Measurements from ENCODE around the gene PCDH19.
"Not testable (repeated sequence)": the region's sequence is repeated elsewhere in the genome, so short reads cannot be mapped to it uniquely, and the experiment has no call there.

Gene PCDH19, protein sequence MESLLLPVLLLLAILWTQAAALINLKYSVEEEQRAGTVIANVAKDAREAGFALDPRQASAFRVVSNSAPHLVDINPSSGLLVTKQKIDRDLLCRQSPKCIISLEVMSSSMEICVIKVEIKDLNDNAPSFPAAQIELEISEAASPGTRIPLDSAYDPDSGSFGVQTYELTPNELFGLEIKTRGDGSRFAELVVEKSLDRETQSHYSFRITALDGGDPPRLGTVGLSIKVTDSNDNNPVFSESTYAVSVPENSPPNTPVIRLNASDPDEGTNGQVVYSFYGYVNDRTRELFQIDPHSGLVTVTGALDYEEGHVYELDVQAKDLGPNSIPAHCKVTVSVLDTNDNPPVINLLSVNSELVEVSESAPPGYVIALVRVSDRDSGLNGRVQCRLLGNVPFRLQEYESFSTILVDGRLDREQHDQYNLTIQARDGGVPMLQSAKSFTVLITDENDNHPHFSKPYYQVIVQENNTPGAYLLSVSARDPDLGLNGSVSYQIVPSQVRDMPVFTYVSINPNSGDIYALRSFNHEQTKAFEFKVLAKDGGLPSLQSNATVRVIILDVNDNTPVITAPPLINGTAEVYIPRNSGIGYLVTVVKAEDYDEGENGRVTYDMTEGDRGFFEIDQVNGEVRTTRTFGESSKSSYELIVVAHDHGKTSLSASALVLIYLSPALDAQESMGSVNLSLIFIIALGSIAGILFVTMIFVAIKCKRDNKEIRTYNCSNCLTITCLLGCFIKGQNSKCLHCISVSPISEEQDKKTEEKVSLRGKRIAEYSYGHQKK (N-terminal part only)

DNA sequence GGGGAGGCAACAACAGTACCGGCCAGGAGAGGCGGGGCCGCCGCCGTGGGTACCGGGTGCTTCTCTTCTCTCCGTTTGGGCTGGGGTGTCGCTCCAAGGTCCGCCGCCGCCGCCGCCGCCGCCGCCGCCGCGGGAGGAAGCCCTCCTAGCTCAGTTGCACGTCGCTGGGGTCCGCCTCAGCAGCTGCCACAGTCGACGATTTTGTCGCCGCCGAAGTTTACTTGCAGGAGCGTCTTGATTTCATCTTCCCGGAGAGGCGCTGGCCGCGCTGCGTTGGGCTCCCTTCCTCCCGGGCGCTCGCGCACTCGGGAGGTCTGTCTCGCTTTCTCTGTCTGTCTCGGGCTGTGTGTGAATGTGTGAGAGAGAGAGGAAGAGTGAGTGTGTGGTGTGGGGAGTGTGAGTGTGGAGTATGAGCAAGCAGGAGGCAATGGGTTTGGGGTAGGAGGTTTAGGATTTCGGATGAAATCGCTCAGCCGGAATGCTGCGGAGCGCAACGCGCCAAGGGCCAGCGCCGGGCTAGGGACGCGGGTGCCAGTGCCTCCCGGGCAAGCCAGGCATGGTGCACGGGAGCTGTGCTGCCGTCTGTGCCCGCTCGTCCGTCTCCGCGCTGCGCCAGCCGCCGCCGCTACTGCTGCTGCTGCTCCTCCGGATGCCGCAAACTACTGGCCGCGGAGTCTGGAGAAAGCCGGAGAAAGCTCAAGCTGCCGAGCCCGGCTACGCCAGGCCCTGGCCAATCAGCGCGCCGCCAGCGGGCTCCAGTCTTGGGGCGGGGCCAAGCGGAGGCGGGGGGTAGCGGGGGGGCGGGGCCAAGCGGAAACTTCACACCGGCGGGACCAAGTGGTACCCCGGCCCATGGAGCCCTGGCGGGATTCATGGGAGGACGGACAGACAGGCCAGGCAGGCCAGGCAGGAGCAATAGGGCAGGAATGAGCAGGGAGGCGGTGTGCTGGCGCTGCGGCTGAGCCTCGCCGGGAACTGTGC lies at the start of gene PCDH19:
Gene PCDH19 (minus strand): TSS at position 664 of the 981 bp plus-strand sequence. CDS start 1,676 bp downstream, outside the sequence.
- no peak within 1 kb of the TSS for H3K9ac ChIP-seq
- H3K4me2 ChIP-seq = no peak within 1 kb of the TSS
- H3K36me3 ChIP-seq = no peaks in the 10 kb centered on the region
- H3K9me3 ChIP-seq = peaks cover 43% of the 10 kb centered on the region
- no peak within 1 kb of the TSS for H3K27ac ChIP-seq
- no peak for TF ChIP-seq Cebpa-rat (IDR thresholded peaks at IDR 0.05)
- peaks cover 51% of the 10 kb centered on the region for H3K27me3 ChIP-seq
- no peaks in the 10 kb centered on the region for H4K20me1 ChIP-seq
- H3K4me1 ChIP-seq = no peaks in the 10 kb centered on the region
- H3K4me3 ChIP-seq = no peak within 1 kb of the TSS

DNA sequence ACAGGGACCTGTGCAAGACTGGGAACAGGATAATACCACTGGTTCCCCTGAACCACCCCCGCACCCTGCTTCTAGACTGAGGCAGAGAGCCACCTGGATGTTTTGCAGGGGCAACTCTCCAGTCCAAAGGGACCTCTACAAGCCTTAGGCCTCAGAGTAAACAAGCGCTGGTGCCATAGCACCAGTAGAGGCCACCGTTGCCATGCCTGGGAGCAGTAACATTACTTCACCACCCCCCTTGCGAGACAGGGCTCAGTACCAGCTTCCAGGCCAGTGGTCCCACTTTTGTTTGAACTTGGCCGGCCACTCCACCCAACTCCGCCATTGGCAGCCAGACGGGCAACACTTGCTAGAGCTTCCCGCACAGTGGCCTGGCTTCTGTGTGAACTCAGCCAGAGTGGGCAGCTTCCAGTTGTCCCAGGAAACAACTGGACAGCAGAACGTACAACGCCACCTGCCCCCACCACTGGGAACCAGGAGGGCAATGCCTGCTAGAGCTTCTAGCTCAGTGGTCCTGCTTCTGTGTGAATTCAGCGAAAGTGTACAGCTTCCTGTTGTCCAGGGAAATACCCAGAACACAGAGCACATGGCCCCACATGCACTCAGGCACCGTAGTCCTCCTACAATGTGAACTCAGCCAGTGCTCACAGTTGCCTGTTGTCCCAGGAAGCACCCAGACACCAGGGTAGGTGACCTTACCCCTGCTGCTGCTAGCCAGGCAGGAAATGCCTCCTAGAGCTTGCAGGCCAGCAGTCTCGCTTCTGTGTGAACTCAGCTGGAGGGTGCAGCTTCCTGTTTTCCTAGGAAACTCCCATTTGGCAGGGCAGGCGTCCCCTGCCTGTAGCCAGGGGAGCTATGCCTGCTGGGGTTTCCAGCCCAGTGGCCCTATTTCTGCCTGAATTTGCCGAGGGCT lies 39.9 kb upstream of the PCDH19 start:
- H3K4me1 ChIP-seq = no peaks in the 10 kb centered on the region
- no peaks in the 10 kb centered on the region for H3K36me3 ChIP-seq
- TF ChIP-seq Cebpa-rat (IDR thresholded peaks at IDR 0.05) = no peak
- no peak overlapping the region for H3K27ac ChIP-seq
- no peak overlapping the region for H3K9ac ChIP-seq
- H4K20me1 ChIP-seq = no peaks in the 10 kb centered on the region
- peaks cover 3% of the 10 kb centered on the region; the same call in 1 of the 2 replicates for H3K27me3 ChIP-seq
- no peak overlapping the region for H3K4me2 ChIP-seq
- peaks cover 8% of the 10 kb centered on the region; the same call in 1 of the 2 replicates for H3K9me3 ChIP-seq
- H3K4me3 ChIP-seq = no peak overlapping the region

DNA sequence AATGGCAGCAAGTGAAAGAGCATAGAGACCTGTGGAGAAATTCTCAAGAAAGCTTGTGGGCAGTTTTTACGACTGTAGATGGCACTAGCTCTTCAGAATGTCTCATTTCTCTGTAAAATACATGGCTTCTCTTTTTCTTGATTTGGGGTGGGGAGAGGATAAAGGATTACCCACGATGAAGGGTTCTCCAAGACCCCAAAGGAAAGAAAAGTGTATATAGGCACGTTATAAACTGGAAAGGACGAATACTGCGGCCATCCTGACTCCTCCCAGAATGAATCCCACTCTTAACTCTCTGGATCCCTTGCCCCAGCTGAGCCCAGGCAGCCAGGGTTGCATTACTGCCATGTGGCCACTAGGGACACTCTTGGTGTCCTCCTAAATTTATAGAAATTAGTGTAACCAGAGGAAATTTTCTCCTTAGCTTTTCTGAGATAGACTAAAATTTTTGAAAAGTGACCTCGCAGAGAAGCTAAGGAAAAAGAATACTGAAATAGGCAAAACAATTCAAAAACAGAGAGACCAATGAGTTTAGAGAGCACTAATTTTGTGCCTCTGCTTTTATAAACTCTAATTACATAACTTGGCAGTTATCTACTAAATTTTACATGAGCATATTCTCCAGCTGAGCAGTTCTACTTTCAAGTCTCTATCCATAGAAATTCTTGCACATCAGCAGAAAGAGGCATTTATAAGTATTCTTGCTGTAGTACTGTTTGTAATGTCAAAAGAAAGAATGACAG lies 37.8 kb upstream of the PCDH19 start:
- Histone ChIP-seq H3K9me3 (no peaks in the 10 kb centered on the region), H3K4me3 (no peak overlapping the region)

DNA sequence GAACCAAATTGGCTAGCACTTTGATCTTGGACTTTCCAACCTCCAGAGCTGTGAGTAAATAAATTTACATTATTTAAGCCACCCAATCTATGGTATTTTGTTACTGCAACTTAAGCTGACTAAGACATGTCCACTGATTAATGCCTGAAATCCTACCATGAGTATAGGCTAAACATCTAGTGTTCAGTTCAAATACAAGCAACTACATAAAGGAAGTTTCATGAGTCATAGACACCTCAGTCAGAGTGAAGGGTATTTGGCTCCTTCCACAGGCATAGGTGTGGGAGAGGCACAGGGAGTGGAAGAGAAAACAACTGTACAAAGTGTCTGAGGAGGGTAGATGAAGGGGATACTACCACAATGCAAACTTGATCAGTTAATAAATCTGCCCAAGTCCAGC lies 35.5 kb upstream of the PCDH19 start:
- TF ChIP-seq Cebpa-rat (IDR thresholded peaks at IDR 0.05) = no peak
- H3K4me2 ChIP-seq = no peak overlapping the region
- H3K27ac ChIP-seq = no peak overlapping the region
- H3K4me1 ChIP-seq = no peaks in the 10 kb centered on the region
- no peaks in the 10 kb centered on the region for H3K36me3 ChIP-seq
- H4K20me1 ChIP-seq = no peaks in the 10 kb centered on the region
- H3K9ac ChIP-seq = no peak overlapping the region
- H3K4me3 ChIP-seq = no peak overlapping the region
- no peaks in the 10 kb centered on the region for H3K9me3 ChIP-seq
- H3K27me3 ChIP-seq = no peaks in the 10 kb centered on the region

More for the DNA sequence above, 37.8 kb upstream of the PCDH19 start:
- Histone ChIP-seq H3K4me2 (no peak overlapping the region), H4K20me1 (no peaks in the 10 kb centered on the region), H3K36me3 (no peaks in the 10 kb centered on the region), H3K4me1 (no peaks in the 10 kb centered on the region), H3K9ac (no peak overlapping the region), H3K27me3 (no peaks in the 10 kb centered on the region), H3K27ac (no peak overlapping the region)
- no peak for TF ChIP-seq Cebpa-rat (IDR thresholded peaks at IDR 0.05)

DNA sequence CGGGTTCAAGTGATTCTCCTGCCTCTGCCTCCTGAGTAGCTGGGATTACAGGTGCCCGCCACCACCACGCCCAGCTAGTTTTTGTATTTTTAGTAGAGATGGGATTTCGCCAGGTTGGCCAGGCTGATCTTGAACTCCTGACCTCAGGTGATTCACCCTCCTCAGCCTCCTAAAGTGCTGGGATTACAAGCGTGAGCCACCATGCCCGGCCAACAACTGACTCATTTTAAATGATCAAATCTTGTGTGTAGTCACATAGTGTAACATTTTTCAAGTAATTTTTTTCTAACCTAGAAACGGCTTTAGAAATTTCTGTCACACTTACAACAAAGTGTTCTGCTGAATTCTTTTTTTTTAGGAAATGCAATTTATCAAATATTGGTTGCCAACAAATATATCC lies 31.2 kb upstream of the PCDH19 start:
- not testable (repeated sequence) for H3K4me2 ChIP-seq, H3K9me3 ChIP-seq, H3K9ac ChIP-seq, H3K36me3 ChIP-seq, H3K4me1 ChIP-seq, H3K4me3 ChIP-seq, H3K27ac ChIP-seq, H3K27me3 ChIP-seq, H4K20me1 ChIP-seq

DNA sequence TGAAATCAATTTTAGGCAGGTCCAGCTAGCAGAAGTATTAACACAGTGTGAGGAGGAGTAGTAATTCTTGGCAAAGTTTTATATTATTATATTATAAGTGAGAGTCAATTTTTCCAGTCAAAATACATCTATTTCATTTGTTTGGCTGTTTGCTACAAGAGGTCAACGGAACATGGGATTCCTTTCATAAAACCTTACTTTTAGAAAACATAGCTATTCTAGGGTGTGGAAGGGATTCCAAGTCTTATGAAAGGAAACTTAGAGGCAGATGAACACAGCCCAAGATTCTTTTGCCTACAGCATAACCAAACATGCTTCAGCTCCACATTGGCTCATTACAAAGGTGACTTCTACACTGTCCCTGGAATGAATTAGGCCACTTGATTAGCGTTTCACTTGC lies 29.9 kb upstream of the PCDH19 start:
- Histone ChIP-seq H3K4me3 (no peak overlapping the region), H3K4me1 (no peaks in the 10 kb centered on the region), H4K20me1 (no peaks in the 10 kb centered on the region), H3K27ac (no peak overlapping the region), H3K9ac (no peak overlapping the region), H3K9me3 (no peaks in the 10 kb centered on the region), H3K36me3 (no peaks in the 10 kb centered on the region), H3K4me2 (no peak overlapping the region), H3K27me3 (no peaks in the 10 kb centered on the region)
- no peak for TF ChIP-seq Cebpa-rat (IDR thresholded peaks at IDR 0.05)

DNA sequence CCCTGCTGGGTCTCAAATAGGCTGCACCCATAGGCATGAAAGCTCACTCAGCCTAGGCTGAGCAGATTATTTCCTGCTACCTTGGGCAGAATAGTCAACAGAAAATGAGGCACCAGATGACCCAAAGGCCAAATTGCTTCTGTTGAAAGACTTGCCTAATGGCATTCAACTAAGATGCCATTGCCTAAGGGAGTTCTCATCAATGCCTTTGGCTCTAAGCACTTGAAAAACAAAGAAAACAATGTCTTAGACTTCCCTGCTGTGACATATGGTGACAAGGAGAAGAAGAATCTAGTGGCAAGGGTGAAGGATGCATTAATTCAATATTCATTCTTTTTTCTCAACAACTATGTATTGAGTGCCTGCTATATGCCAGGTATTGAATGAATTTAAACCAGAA lies 25.7 kb upstream of the PCDH19 start:
- TF ChIP-seq Cebpa-rat (IDR thresholded peaks at IDR 0.05) = no peak
- Histone ChIP-seq H3K27ac (no peak overlapping the region), H4K20me1 (no peaks in the 10 kb centered on the region), H3K27me3 (no peaks in the 10 kb centered on the region), H3K36me3 (no peaks in the 10 kb centered on the region), H3K9me3 (no peaks in the 10 kb centered on the region), H3K4me3 (no peak overlapping the region), H3K4me1 (no peaks in the 10 kb centered on the region), H3K9ac (no peak overlapping the region), H3K4me2 (no peak overlapping the region)

DNA sequence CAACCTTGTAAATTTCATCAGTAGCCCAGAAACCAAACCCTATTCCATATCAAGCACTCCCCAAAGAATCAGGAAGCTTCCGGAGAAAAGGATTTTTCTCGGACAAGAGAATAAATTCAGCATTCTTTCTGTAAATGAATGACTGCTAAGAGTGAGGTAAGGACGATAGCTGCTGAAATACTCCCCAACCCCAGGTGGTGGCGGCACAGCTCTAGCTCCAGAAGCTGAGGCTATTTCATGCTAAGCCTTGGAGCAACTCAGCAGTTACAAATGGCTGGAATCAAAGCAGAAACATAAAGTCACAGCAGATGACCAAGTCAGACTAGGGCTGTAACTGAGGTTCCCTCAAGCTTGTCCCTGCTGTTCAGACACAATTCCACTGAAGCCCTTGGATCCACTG lies 13.9 kb upstream of the PCDH19 start:
- Histone ChIP-seq H4K20me1 (no peaks in the 10 kb centered on the region), H3K4me2 (no peak overlapping the region), H3K4me3 (no peak overlapping the region), H3K4me1 (no peaks in the 10 kb centered on the region), H3K27me3 (no peaks in the 10 kb centered on the region; the same call in 1 of the 2 replicates), H3K9ac (no peak overlapping the region), H3K9me3 (no peaks in the 10 kb centered on the region), H3K36me3 (no peaks in the 10 kb centered on the region), H3K27ac (no peak overlapping the region)
- no peak for TF ChIP-seq Cebpa-rat (IDR thresholded peaks at IDR 0.05)
